ENCODE results near the gene FN1. TPM values are rescaled to one million over a fixed set of nuclear protein-coding genes. Genes with fewer than 3 reads are reported as not detected.

The FN1 gene
- total and polyA plus RNA-seq, 2 donors (not counting 1 experiment from before 2014, with no cell fraction given): 0.05 TPM; not detected in 1

GRCh38 chr2:215451012-215451756 lies 15.3 kb upstream of the FN1 start:
- DNase-seq (no peak), ATAC-seq (ENCODE audit: low read depth) (no peak)
- Mint-ChIP-seq H3K27ac (no peak overlapping the region), H3K4me3 (no peak overlapping the region), H3K4me1 (no peaks in the 10 kb centered on the region), H3K9me3 (ENCODE audit: insufficient read depth) (no peaks in the 10 kb centered on the region), H3K27me3 (peaks cover 39% of the 10 kb centered on the region)
- Histone ChIP-seq H3K4me2 (replicated peaks; ENCODE audit: low read depth, low read length, poor library complexity, severe bottlenecking) (no peak overlapping the region), H2AFZ (ENCODE audit: insufficient read depth, low read depth, low read length, poor library complexity, severe bottlenecking) (no peak overlapping the region), H3K4me1 (ENCODE audit: control insufficient read depth in 2 of 2, insufficient read depth in 2 of 2, low read length in 2 of 2) (no peaks in the 10 kb centered on the region), H3K9me3 (ENCODE audit: control extremely low read depth in 1 of 3, control insufficient read depth in 2 of 3, insufficient read depth in 1 of 3, low read length in 2 of 3) (no peaks in the 10 kb centered on the region), H3K27me3 (replicated peaks in 1 of 4; ENCODE audit: control extremely low read depth in 1 of 4, control insufficient read depth in 3 of 4, insufficient read depth in 4 of 4, low read length in 3 of 4) (peaks cover 0 to 8% (median 6%) of the 10 kb centered on the region in 4 experiments), H3K27ac (ENCODE audit: low read length in 2 of 2) (no peak overlapping the region), H3K4me3 (ENCODE audit: control extremely low read depth in 1 of 5, extremely low read depth in 1 of 5, insufficient read depth in 1 of 5, low read depth in 2 of 5, low read length in 4 of 5) (no peak overlapping the region), H3K9ac (ENCODE audit: low read length) (no peak overlapping the region), H3K79me2 (ENCODE audit: control insufficient read depth, insufficient read depth, low read length) (no peaks in the 10 kb centered on the region), H4K20me1 (ENCODE audit: control insufficient read depth, insufficient read depth, low read length, poor library complexity, severe bottlenecking) (no peaks in the 10 kb centered on the region), H3K36me3 (replicated peaks in 1 of 2; ENCODE audit: control extremely low read depth in 1 of 2, control insufficient read depth in 1 of 2, extremely low read depth in 1 of 2, insufficient read depth in 2 of 2, low read length in 1 of 2) (no peaks in the 10 kb centered on the region)
- WGBS (ENCODE audit: insufficient coverage): 100% methylated on average over 4 of the region's 6 CpGs
- ChIA-PET CTCF (interaction anchor here (0.7 to 4.5 kb wide), 4 partner anchors 376 to 469 kb away, joined by 3 to 28 read pairs (median 4); no protein-coding TSS in a partner anchor), POLR2A (no interaction called here)
- no peak for TF ChIP-seq CTCF (IDR thresholded peaks at IDR 0.05)
- TF ChIP-seq EZH2 (IDR thresholded peaks at IDR 0.05; ENCODE audit: borderline replicate concordance, insufficient read depth, low read depth, low read length, poor library complexity, severe bottlenecking): no peak
- intact Hi-C loops (cut with micrococcal nuclease): no loop called here
